ENCODE data around the gene BRIP1. TPM values are rescaled to one million over a fixed set of nuclear protein-coding genes. Genes with fewer than 3 reads are reported as not detected.

BRIP1 gene
- total RNA-seq, 1 experiment from 2014 or later, result 13.8 TPM

- TF ChIP-seq CDX4 (CRISPR knock-in tag; IDR thresholded peaks at IDR 0.05; ENCODE audit: borderline replicate concordance) (no peak), ETV6 (CRISPR knock-in tag; IDR thresholded peaks at IDR 0.05) (no peak), ZBTB21 (CRISPR knock-in tag; IDR thresholded peaks at IDR 0.05; ENCODE audit: borderline replicate concordance) (no peak), ERG (CRISPR knock-in tag; IDR thresholded peaks at IDR 0.05) (no peak)
Observed at GRCh38 chr17:61878984-61879612, 15.8 kb upstream of the BRIP1 start (continued).

GRCh38 chr17:61878520-61878919 is 15.2 kb upstream of the BRIP1 start:
- Mint-ChIP-seq H3K9me3 (no peaks in the 10 kb centered on the region), H3K27ac (no peak overlapping the region), H3K4me3 (no peak overlapping the region), H3K36me3 (peaks cover 23% of the 10 kb centered on the region), H3K27me3 (ENCODE audit: low read depth) (no peaks in the 10 kb centered on the region), H3K4me1 (no peaks in the 10 kb centered on the region)
- TF ChIP-seq SMAD4 (CRISPR knock-in tag; IDR thresholded peaks at IDR 0.05) (no peak), PRDM15 (CRISPR knock-in tag; IDR thresholded peaks at IDR 0.05) (no peak), NR1H2 (CRISPR knock-in tag; IDR thresholded peaks at IDR 0.05) (no peak), ZNF425 (CRISPR knock-in tag; conservative IDR thresholded peaks at IDR 0.05) (no peak), ZNF263 (CRISPR knock-in tag; IDR thresholded peaks at IDR 0.05; ENCODE audit: low read depth) (no peak), ZNF121 (CRISPR knock-in tag; IDR thresholded peaks at IDR 0.05) (no peak)
- ATAC-seq (no peak), DNase-seq (ENCODE audit: low spot score) (no peak)
- POLR2A ChIA-PET, result interaction anchor here (0.7 kb wide), 1 partner anchor 133 kb away, joined by 3 read pairs; no protein-coding TSS in a partner anchor
- CTCF ChIA-PET, result interaction anchor here (0.5 kb wide), 1 partner anchor 226 kb away, joined by 3 read pairs; no protein-coding TSS in a partner anchor

- H3K27me3 Mint-ChIP-seq (ENCODE audit: low read depth), result no peaks in the 10 kb centered on the region
- CTCF ChIA-PET, result interaction anchor here (0.5 kb wide), 1 partner anchor 227 kb away, joined by 3 read pairs; no protein-coding TSS in a partner anchor
- no peak overlapping the region for H3K27ac Mint-ChIP-seq
- ATAC-seq (no peak), DNase-seq (ENCODE audit: low spot score) (no peak)
- H3K4me3 Mint-ChIP-seq, result no peak overlapping the region
- no peaks in the 10 kb centered on the region for H3K9me3 Mint-ChIP-seq
- peaks cover 21% of the 10 kb centered on the region for H3K36me3 Mint-ChIP-seq
- POLR2A ChIA-PET, result no interaction called here
- no peaks in the 10 kb centered on the region for H3K4me1 Mint-ChIP-seq
- TF ChIP-seq NFYB (CRISPR knock-in tag; conservative IDR thresholded peaks at IDR 0.05; ENCODE audit: low read depth) (no peak), FOXP1 (CRISPR knock-in tag; IDR thresholded peaks at IDR 0.05; ENCODE audit: borderline replicate concordance) (no peak), TCF7 (CRISPR knock-in tag; IDR thresholded peaks at IDR 0.05; ENCODE audit: low read depth) (no peak), JAZF1 (CRISPR knock-in tag; IDR thresholded peaks at IDR 0.05) (no peak), ZNF317 (CRISPR knock-in tag; IDR thresholded peaks at IDR 0.05; ENCODE audit: borderline replicate concordance, low read depth) (no peak), OVOL2 (CRISPR knock-in tag; IDR thresholded peaks at IDR 0.05; ENCODE audit: borderline replicate concordance) (no peak), TEAD1 (CRISPR knock-in tag; IDR thresholded peaks at IDR 0.05) (no peak), USF2 (CRISPR knock-in tag; IDR thresholded peaks at IDR 0.05) (no peak), ARID4B (CRISPR knock-in tag; IDR thresholded peaks at IDR 0.05; ENCODE audit: borderline replicate concordance) (no peak)
Observed at GRCh38 chr17:61877837-61878236, 14.5 kb upstream of the BRIP1 start.
